Coronary artery (tissue), 2 donors: Measurements from ENCODE around the gene NOX3.

ENCODE experiments used
- DNase-seq: peaks from one replicate; pipeline ENCODE4 v3.0.0-alpha.2; 2017; ENCODE audit warnings: low spot score
- H3K27ac ChIP-seq, 2 donors: fragments of 200-600 bp; sonication (generic); one replicate each; pipeline ENCODE4 v1.5.1; 2016 to 2019
- H3K4me3 ChIP-seq: fragments of 200-600 bp; sonication (generic); 2 replicates; pipeline ENCODE4 v1.5.1; 2016; ENCODE audit warnings: mild to moderate bottlenecking, moderate library complexity
- CTCF ChIP-seq: fragments of 200-600 bp; sonication (generic); IDR thresholded peaks from one replicate; pipeline ENCODE4 v1.5.1; 2019; ENCODE audit warnings: antibody characterized with exemption

NOX3 gene

DNA sequence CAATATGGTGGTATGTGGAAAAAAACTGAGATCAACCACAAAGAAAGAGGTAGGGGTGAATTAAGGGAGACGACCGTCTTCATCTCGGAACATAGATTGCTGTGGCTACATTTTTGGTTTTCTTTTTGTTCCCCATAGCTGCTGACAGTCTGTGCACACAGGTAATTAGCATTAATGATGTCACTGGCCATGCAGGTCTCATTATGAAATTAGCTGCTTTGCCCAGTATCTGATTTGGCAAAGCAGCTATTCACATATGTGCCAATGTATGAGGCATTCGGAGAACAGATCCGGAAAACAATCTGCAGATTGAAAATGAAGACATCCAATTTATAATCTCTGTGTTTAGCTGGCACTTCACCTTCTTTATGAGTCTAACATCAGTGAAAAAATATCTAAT is 13.1 kb downstream of the NOX3 start:
- Histone ChIP-seq H3K27ac (no peak overlapping the region), H3K4me3 (no peak overlapping the region)
- no peak for TF ChIP-seq CTCF
- no peak for DNase-seq

DNA sequence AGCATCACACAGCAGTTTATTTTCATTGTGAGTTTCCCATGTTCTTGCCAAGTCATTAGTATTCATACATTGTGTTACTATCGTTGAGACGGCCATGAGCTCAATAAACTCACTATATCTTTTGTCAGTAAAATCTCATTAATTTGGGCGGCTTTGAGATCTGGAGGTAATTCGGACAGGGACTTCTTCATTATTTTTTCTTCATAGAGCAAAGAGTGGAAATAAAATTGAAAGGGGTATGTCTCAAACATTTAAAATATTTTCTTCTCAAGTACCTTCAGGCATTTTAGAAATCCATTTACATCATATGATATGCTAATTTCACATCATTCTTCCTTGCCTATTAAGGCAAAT is 14.6 kb downstream of the NOX3 start:
- Histone ChIP-seq H3K4me3 (no peak overlapping the region), H3K27ac (no peak overlapping the region)
- DNase-seq = no peak
- no peak for TF ChIP-seq CTCF

DNA sequence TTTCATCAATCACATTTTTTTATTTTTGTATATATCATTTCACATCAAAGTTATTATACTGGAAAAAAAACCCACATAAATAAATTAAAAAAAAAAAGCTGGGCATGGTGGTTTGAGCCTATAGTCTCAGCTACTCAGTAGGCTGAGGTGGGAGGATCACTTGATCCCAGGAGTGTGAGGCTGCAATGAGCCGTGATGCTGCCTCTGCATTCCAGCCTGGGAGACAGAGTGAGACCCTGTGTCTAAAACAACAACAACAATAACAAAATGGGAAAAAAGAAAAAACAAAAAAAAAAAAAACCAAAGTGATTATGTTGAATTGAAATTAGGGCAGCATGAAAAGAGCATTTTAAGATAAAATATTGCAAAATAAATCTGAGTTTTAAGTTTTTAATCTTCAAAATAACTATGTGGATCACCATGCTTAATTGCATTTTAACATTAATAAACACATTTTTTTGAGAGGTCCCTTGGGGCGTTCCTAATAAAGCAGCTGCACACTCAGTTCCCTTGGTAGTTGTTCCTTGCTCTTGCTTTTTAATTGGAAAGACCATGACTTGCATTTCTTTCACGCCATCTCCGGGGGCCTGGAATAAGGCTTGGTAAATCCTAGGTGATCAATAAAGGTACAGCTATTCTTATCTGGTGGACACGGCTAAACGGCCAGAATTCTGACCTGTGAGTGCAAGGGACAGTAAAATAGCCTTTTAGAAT is 15.1 kb downstream of the NOX3 start:
- TF ChIP-seq CTCF = no peak
- H3K4me3 ChIP-seq = no peak overlapping the region
- no peak overlapping the region for H3K27ac ChIP-seq
- no peak for DNase-seq

DNA sequence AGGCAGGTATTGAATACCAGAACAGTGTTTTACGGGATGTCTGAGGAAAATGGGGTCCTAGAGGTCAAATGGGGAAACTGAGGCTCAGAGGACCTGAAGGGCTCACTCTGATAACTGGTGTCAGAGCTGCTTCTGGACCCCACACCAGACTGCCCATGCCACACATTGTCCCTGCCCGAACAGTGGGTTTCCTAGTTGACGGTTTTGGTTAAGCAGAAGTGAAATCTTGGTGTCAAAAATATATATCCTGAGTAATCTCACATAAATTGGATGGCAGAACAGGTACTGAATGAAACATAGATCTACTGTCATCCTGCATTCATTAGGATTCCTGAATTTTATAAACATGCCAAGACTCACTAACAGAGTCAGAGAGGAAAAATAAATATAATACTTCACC is 16.3 kb downstream of the NOX3 start:
- no peak overlapping the region for H3K27ac ChIP-seq
- TF ChIP-seq CTCF = no peak
- H3K4me3 ChIP-seq = no peak overlapping the region
- no peak for DNase-seq

- no peak overlapping the region for H3K4me3 ChIP-seq
- no peak overlapping the region for H3K27ac ChIP-seq
- no peak for TF ChIP-seq CTCF
- no peak for DNase-seq
These were observed 18.5 kb downstream of the NOX3 start for GRCh38 chr6:155436981-155437749.

GRCh38 chr6:155434829-155435423 is 20.7 kb downstream of the NOX3 start:
- DNase-seq = no peak
- no peak for TF ChIP-seq CTCF
- H3K27ac ChIP-seq = no peak overlapping the region
- H3K4me3 ChIP-seq = no peak overlapping the region

GRCh38 chr6:155434096-155434495 is 21.5 kb downstream of the NOX3 start:
- no peak for DNase-seq
- no peak overlapping the region for H3K4me3 ChIP-seq
- H3K27ac ChIP-seq = no peak overlapping the region
- no peak for TF ChIP-seq CTCF
